OCI-LY1 (cell line): ENCODE data around the gene GASK1A.

Experiments
- H2AFZ ChIP-seq: fragments of 200-600 bp; sonication (generic), shearing (Covaris generic); 2 replicates; pipeline ENCODE4 v1.6.0; 2014; ENCODE audit warnings: antibody characterized with exemption, mild to moderate bottlenecking, low read length
- H3F3A ChIP-seq: fragments of 200-600 bp; sonication (generic), shearing (Covaris generic); 2 replicates; pipeline ENCODE4 v1.6.0; 2014; ENCODE audit warnings: mild to moderate bottlenecking, antibody characterized with exemption, low read length, moderate library complexity; ENCODE audit not compliant: insufficient read depth
- H3K27ac ChIP-seq: fragments of 200-600 bp; sonication (generic); 2 replicates; pipeline ENCODE4 v1.5.1; 2014; ENCODE audit warnings: low read length, mixed run types, mild to moderate bottlenecking, low read depth; ENCODE audit not compliant: poor library complexity, severe bottlenecking
- H3K27me3 ChIP-seq: fragments of 200-600 bp; sonication (generic); 2 replicates; pipeline ENCODE4 v1.6.0; 2014; ENCODE audit warnings: antibody characterized with exemption, mild to moderate bottlenecking, low read length, moderate library complexity; ENCODE audit not compliant: insufficient read depth
- H3K36me3 ChIP-seq: fragments of 200-600 bp; sonication (generic); 2 replicates; pipeline ENCODE4 v1.6.1; 2014; ENCODE audit warnings: mild to moderate bottlenecking, antibody characterized with exemption, low read length, moderate library complexity, mixed read lengths; ENCODE audit not compliant: insufficient read depth
- H3K4me1 ChIP-seq: fragments of 200-600 bp; sonication (generic); 2 replicates; pipeline ENCODE4 v1.5.1; 2014; ENCODE audit warnings: mild to moderate bottlenecking, low read length, moderate library complexity; ENCODE audit not compliant: insufficient read depth, severe bottlenecking
- H3K4me2 ChIP-seq: fragments of 200-600 bp; sonication (generic), shearing (Covaris generic); 2 replicates; pipeline ENCODE4 v1.6.1; 2014; ENCODE audit warnings: low read length
- H3K4me3 ChIP-seq: fragments of 200-600 bp; sonication (generic); 2 replicates; pipeline ENCODE4 v1.5.1; 2014; ENCODE audit warnings: low read length, low read depth, mild to moderate bottlenecking, mixed read lengths; ENCODE audit not compliant: poor library complexity, severe bottlenecking
- H3K79me2 ChIP-seq: fragments of 200-600 bp; shearing (Covaris generic); 2 replicates; pipeline ENCODE4 v1.6.1; 2016; ENCODE audit warnings: mixed run types, low read length, mixed read lengths; ENCODE audit not compliant: insufficient read depth
- H3K9ac ChIP-seq: fragments of 200-600 bp; sonication (generic), shearing (Covaris generic); 2 replicates; pipeline ENCODE4 v1.6.1; 2014; ENCODE audit warnings: mild to moderate bottlenecking, low read length, mixed read lengths
- H3K9me2 ChIP-seq: fragments of 200-600 bp; sonication (generic), shearing (Covaris generic); 2 replicates; pipeline ENCODE4 v1.6.1; 2014; ENCODE audit warnings: low read depth, mild to moderate bottlenecking, low read length, mixed read lengths
- H3K9me3 ChIP-seq: fragments of 200-600 bp; shearing (Covaris generic); 2 replicates; pipeline ENCODE4 v1.6.1; 2014; ENCODE audit warnings: low read length, mixed read lengths
- H4K20me1 ChIP-seq: fragments of 200-600 bp; sonication (generic), shearing (Covaris generic); 2 replicates; pipeline ENCODE4 v1.6.0; 2016; ENCODE audit warnings: mild to moderate bottlenecking, low read length; ENCODE audit not compliant: insufficient read depth
- EZH2 ChIP-seq: fragments of 200-600 bp; sonication (generic), shearing (Covaris generic); IDR thresholded peaks from 2 replicates; pipeline ENCODE4 v1.8.0; 2017; ENCODE audit warnings: borderline replicate concordance, mixed run types, mild to moderate bottlenecking, antibody characterized with exemption, low read length, moderate library complexity, mixed read lengths
- TF ChIP-seq, protein P1 (sequence below): fragments of 200-600 bp; sonication (generic), shearing (Covaris generic); IDR thresholded peaks from 2 replicates; pipeline ENCODE4 v1.5.1; 2017; ENCODE audit warnings: mild to moderate bottlenecking, antibody characterized with exemption, low read length, moderate library complexity, mixed read lengths

The GASK1A gene

GRCh38 chr3:43081796-43082195, 102.7 kb downstream of the GASK1A start:
- no peaks in the 10 kb centered on the region; the same call in 1 of the 2 replicates for H3K27me3 ChIP-seq
- no peaks in the 10 kb centered on the region for H3K79me2 ChIP-seq
- H3K4me2 ChIP-seq = no peak overlapping the region
- H3K27ac ChIP-seq = no peak overlapping the region
- no peaks in the 10 kb centered on the region for H3K9me2 ChIP-seq
- no peak overlapping the region for H2AFZ ChIP-seq
- H3K9me3 ChIP-seq = no peaks in the 10 kb centered on the region
- no peaks in the 10 kb centered on the region for H4K20me1 ChIP-seq
- no peak overlapping the region for H3K4me3 ChIP-seq
- no peak overlapping the region for H3K9ac ChIP-seq
- TF ChIP-seq EZH2 = no peak
- H3K4me1 ChIP-seq = no peaks in the 10 kb centered on the region
- no peaks in the 10 kb centered on the region for H3F3A ChIP-seq
- H3K36me3 ChIP-seq = no peaks in the 10 kb centered on the region; the same call in 1 of the 2 replicates

DNA sequence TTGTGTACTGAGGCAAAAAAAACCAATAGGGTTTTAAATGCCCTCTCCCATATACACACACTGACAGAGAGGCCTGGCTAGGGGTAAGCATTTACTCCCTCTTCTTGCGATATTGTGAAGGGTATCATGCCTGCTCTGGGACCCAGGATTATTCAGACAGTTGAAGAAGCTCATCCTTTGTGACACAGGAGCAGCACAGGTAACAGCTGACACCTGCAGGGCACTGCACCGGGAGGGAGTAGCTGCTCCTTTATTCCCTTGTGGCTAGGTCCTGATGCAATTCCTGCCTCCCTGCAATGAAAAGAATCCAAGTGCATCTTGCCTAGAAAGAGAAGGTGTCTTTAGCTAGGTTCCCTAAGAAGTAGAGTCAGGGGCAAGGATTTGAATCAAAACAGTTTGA, 103.3 kb downstream of the GASK1A start:
- no peaks in the 10 kb centered on the region; the same call in 1 of the 2 replicates for H3K36me3 ChIP-seq
- no peak overlapping the region for H3K4me3 ChIP-seq
- H3K4me2 ChIP-seq = no peak overlapping the region
- H3K79me2 ChIP-seq = no peaks in the 10 kb centered on the region
- no peaks in the 10 kb centered on the region; the same call in 1 of the 2 replicates for H3K27me3 ChIP-seq
- no peak overlapping the region for H3K27ac ChIP-seq
- no peaks in the 10 kb centered on the region for H3K9me2 ChIP-seq
- H2AFZ ChIP-seq = no peak overlapping the region
- no peak overlapping the region for H3K9ac ChIP-seq
- H3F3A ChIP-seq = no peaks in the 10 kb centered on the region
- no peaks in the 10 kb centered on the region for H4K20me1 ChIP-seq
- no peaks in the 10 kb centered on the region for H3K9me3 ChIP-seq
- no peaks in the 10 kb centered on the region for H3K4me1 ChIP-seq
- TF ChIP-seq, protein P1, sequence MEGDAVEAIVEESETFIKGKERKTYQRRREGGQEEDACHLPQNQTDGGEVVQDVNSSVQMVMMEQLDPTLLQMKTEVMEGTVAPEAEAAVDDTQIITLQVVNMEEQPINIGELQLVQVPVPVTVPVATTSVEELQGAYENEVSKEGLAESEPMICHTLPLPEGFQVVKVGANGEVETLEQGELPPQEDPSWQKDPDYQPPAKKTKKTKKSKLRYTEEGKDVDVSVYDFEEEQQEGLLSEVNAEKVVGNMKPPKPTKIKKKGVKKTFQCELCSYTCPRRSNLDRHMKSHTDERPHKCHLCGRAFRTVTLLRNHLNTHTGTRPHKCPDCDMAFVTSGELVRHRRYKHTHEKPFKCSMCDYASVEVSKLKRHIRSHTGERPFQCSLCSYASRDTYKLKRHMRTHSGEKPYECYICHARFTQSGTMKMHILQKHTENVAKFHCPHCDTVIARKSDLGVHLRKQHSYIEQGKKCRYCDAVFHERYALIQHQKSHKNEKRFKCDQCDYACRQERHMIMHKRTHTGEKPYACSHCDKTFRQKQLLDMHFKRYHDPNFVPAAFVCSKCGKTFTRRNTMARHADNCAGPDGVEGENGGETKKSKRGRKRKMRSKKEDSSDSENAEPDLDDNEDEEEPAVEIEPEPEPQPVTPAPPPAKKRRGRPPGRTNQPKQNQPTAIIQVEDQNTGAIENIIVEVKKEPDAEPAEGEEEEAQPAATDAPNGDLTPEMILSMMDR = no peak
- TF ChIP-seq EZH2 = no peak

DNA sequence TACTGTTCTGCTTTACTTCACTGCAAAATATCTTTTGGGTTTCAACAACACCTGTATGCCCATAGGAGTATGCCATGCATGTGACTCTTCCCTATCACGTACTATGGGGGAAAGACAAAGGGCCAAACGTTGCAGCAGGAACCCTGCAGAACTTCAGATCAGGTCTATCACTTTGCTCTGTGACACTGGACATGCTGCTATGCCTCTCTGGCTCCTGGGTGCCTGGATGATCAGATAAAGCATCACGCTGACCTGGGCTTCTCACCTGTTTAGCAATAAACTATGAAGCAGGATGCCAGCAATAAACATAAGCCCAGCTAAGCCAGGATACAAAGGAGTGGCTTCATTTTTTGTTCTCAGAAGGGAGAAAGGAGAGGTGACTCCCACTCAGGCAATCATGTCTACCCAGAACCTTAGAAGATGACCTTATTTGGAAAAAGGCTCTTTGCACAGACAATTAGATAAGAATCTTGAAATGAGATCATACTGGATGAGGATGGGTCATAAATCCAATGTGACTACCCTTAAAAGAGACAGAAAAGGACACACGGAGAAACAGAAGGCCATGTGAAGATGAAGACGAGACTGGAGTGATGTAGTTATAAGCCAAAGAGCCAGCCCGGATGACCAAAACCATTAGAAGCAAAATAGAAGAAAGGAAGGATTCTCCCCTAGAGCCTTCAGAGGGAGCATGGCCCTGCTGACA, 107.5 kb downstream of the GASK1A start:
- TF ChIP-seq, protein P1 = no peak
- no peak for TF ChIP-seq EZH2
- Histone ChIP-seq H3K27me3 (no peaks in the 10 kb centered on the region; the same call in 1 of the 2 replicates), H3K4me2 (no peak overlapping the region), H3K9me2 (no peaks in the 10 kb centered on the region), H3K27ac (no peak overlapping the region), H3K4me1 (no peaks in the 10 kb centered on the region), H3K4me3 (no peak overlapping the region), H3K9me3 (no peaks in the 10 kb centered on the region), H4K20me1 (no peaks in the 10 kb centered on the region), H3K36me3 (no peaks in the 10 kb centered on the region; the same call in 1 of the 2 replicates), H3K9ac (no peak overlapping the region), H2AFZ (no peak overlapping the region), H3K79me2 (no peaks in the 10 kb centered on the region), H3F3A (no peaks in the 10 kb centered on the region)
